IPS-18c (cell line): ENCODE measurements around the gene CARHSP1.

Experiments used
- H3K4me3 ChIP-seq: 2 replicates; pipeline ENCODE4 v1.7.0; 2013; ENCODE audit warnings: low read depth, mild to moderate bottlenecking, low read length, moderate library complexity; ENCODE audit not compliant: insufficient read depth
- H3K9me3 ChIP-seq: one replicate; pipeline ENCODE4 v1.6.1; 2013; ENCODE audit warnings: mild to moderate bottlenecking, low read length, moderate library complexity; ENCODE audit not compliant: control insufficient read depth, insufficient read depth

Gene CARHSP1

DNA sequence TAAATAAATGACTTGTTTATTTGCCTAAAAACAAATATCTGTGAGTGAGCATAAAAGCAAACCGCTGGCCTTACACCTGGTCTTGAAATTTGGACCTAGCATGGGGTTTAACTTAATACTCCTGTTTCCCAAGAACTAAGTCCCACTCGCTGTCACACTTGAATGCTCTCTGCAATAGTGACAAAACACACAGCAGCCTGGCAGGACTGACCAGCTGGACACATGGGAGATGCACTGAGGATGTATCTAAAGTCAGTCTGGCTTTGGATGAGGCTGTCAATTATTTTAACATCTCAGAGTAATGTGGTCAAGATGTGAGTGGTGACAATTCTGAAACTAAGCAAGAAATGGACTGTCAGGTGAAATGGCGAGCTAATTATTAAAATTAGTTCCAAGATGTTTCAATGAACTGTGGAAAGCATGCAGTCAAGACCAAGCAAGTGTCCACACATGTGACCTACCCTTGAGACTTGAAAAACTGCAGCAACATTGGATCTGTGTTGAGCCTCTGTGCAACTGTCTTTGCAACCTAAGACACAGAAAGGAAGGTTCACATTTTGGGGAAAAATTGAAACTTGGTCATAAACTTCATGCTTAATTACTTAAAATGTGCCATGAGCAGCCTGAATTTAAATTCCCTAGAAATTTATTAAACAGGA lies 30.0 kb upstream of the CARHSP1 start:
- Histone ChIP-seq H3K9me3 (no peaks in the 10 kb centered on the region), H3K4me3 (no peak overlapping the region)

DNA sequence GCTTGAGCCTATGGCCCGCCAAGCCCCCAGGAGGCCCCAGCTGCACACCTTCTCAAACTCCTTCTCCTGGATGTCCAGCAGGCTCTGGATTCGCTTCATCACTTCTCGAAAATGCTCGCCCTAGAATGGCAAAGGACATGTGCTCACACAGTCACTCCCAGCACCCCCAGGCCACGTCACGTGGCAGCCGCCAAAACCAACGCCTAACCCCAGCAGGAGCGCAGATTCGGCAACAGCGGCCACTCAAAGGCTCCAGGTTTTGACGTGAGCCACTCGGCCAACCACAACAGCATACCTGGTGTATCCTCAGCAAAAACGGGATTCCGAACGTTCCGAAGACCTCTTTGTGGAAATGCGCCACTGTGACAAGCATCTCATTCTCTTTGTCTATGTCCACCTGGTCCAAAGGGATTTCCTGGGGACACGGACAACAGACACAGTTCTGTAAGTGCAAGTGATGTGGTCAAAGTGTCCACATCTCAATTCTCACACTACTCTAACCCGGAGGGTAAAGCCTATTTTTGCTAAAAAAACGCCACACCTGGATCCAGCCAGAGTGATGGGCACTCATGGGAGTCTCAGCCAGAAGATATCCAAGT lies 26.0 kb upstream of the CARHSP1 start:
- H3K9me3 ChIP-seq = no peaks in the 10 kb centered on the region
- no peak overlapping the region for H3K4me3 ChIP-seq

DNA sequence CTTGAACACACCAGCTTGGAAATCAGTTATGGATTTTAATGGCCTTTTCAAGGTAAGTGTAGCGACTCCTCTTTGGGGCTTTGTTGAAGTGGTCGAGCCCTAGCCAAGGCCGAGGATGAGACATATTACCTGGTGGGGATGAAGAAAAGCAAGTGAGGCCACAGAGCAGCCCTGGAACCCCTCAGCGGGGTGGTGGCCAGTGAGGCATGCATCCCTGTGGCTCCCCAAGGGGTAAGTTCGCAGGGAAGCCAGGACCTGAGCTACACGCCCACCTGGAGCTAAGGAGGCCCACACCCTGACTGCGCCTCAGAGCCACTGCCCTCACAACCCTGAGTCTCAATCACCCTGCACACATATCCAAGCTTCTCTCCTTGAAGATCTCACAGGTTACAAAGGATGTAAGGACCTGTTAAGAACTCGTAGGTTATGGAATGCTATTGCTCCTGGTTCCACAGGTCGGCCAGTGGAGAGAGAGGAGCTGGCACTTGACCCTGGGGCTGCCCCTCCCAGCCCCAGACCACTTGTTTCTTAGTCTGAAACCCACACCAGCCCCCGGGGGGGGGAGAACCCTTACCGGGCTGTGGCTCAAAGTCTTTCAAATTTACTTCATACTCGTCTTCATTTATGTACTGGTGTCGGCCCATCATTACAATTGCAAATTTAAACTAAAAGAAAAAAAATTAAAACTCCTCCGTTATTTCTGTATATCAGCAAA lies 25.3 kb upstream of the CARHSP1 start:
- Histone ChIP-seq H3K4me3 (no peak overlapping the region), H3K9me3 (no peaks in the 10 kb centered on the region)

DNA sequence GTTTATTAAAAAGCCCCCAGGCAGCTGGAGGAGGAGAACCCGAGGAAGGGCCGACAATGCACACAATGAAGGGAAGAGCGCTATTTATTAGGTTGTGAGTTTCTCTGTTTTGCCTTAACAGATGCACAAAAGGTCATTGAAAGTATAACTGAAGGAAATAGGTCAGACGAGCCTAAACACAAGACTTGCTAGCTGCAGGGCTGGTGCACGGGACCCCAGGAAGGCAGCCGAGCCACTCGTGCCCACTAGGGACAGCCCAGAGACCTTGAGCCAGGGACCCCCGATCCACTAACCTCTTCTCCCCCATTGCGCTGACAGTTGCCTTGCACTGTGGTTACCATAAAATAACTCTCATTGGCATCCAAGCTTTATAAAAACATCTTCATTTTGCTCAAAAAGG lies 24.6 kb upstream of the CARHSP1 start:
- Histone ChIP-seq H3K9me3 (peaks cover 2% of the 10 kb centered on the region), H3K4me3 (no peak overlapping the region)

DNA sequence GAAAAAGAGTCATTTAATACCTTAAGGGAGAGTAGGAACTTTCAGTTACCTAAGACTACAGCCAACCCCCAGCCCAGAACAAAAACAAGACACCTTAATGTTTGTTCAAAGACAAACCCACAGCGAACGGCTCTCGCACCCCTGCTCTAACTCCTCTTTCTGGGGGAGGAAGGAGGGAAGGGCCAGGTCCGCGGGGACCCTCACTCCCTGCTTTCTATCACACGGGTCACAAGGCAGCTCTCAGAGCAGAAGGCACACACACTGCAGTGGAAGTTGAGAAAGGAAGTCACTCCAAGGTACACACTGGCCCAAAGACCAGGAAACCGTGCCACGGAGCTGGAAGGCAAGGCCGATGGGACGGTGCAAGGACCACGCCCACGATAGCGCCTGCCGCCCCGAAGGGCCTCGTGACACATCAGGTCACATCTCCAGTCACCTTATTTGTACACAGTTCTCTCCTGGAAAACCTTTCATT lies 23.3 kb upstream of the CARHSP1 start:
- peaks cover 2% of the 10 kb centered on the region for H3K9me3 ChIP-seq
- H3K4me3 ChIP-seq = no peak overlapping the region

DNA sequence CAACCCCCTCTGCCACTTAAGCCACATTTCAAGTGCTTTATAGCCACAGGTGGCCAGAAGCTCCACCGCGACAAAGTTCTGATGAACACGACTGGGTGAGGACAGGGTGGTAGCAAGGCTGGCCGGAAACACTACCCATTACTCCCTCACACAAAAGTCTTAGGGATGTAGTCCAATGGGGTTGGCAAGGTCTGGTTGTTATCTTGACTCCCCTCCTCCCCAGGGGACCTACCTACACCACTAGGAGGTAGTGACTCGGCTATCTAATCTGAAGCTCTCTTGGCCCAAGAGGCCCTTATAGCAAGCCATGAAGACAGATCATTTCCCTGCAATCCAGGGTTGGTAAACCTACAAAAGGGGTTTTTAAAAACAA lies 21.7 kb upstream of the CARHSP1 start:
- Histone ChIP-seq H3K9me3 (peaks cover 2% of the 10 kb centered on the region), H3K4me3 (no peak overlapping the region)

DNA sequence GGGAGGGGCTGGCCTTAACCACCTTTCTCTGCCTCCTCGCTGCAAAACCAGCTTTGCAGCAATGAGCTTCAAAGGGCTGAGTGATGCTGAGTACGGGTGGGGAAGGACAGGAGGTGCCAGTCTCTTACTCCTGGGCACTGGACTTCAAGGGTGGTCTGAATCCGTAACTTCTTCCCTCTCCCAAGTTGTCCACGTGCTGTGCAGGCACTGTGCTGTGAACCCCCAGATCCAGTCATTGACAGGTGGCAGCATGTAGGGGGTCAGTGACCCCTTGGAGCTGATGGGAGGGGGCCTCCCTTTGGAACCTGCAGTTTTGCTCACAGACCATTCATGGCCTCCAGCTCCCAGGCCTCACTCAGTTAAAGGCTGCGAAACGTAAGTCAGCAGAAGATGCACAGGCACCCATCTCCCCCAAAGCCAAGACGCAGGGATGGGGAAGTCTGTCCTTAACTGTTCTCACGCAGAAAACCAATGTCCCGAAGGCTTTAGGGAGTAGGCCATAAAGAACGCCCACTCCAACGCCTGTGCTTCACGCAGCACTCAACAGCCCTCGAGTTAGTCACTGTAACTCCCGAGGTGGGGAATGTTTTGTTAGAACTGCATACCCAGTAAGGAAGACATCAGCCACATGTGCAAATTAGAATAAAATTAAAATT lies 21.2 kb upstream of the CARHSP1 start:
- H3K9me3 ChIP-seq = peaks cover 2% of the 10 kb centered on the region
- H3K4me3 ChIP-seq = no peak overlapping the region

DNA sequence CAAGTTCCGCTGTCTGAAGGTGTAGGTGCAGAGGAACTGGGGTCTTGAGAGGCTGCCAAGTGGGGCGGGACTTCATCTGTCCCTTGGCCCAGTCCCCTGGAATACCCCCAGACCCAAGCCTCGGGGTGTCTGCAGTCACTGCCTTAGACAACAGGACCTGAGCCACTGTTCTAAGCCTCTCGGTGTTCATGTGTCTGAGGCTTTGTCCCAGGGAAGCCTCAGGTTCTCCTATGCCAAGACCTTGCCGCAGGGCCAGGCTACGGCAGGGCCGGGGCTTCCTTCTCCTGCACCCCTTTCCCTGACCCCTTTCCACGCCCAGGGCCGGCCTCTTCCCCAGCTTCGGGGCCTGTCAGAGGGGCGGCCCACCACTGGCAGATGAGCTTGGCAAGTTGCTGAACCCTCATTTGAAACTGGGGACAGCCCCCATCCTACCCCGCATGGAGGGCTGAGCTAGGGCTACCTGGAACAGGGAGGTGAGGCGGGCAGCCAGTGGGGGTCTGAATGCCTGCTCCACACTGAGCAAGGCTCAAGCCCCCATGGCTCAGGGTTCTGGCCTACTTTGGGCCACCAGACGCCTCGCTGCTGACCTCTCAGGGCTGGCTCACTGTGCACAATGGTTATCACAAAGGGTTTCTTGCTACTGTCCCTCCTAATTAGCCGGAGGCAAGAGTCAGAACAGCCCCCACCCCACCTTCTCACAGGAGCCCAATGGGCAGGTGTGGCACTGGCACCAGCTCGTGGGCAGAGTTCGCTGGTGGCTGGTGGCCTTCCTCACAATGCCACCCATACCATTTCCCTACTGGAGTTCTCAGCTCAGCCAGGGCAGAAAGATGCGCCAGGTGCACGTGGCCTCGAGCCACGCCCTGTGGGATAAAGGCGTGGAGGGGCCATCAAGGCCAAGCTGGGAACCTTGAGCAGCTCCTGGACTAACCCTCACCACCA lies 20.4 kb upstream of the CARHSP1 start:
- Histone ChIP-seq H3K4me3 (no peak overlapping the region), H3K9me3 (peaks cover 2% of the 10 kb centered on the region)

DNA sequence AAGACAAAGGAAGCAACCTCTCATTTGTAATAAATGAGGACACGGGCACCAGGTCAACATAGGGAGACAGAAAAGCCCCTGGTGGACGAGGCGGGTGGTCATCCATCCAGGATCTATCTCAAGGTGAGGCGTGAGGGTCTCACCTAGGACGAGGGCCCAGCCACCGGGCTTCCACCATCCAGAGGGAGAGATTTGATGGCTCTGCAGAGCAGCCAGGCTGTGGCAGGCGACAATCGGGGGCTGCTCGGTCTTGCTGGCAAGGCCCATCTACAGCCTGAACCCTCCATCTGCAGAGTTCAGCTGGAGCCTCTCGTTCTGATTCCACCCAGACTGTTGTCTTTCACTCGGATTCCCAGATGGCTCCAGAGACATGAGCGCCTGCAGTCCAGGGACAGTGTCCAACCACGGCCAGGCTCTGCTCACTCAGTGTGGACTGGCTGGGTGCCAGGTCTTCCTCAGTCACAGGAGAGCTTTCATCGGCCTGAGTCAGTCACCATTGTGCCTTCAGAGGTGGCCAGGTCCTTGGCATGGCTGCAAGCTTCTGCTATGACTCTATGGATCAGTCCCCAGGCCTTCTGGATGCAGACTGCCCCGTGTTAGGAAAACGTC lies 19.2 kb upstream of the CARHSP1 start:
- H3K9me3 ChIP-seq = peaks cover 2% of the 10 kb centered on the region
- H3K4me3 ChIP-seq = no peak overlapping the region

DNA sequence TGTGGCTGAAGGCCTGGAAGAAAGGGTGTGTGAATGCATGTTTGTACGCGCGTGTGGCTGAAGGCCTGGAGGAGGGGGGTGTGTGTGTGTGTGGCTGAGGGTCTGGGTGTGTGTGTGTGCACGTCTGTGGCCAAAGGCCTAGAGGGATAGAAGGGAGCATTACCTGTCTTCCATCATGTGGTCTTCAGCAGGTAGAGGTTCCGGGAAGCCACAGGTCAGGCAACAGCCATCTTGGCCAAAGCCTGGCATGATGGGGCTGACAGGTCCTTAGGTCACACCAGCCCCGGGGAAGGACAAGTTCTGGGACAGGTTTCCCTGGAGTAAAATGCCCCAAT lies 18.6 kb upstream of the CARHSP1 start:
- peaks cover 2% of the 10 kb centered on the region for H3K9me3 ChIP-seq
- H3K4me3 ChIP-seq = no peak overlapping the region

DNA sequence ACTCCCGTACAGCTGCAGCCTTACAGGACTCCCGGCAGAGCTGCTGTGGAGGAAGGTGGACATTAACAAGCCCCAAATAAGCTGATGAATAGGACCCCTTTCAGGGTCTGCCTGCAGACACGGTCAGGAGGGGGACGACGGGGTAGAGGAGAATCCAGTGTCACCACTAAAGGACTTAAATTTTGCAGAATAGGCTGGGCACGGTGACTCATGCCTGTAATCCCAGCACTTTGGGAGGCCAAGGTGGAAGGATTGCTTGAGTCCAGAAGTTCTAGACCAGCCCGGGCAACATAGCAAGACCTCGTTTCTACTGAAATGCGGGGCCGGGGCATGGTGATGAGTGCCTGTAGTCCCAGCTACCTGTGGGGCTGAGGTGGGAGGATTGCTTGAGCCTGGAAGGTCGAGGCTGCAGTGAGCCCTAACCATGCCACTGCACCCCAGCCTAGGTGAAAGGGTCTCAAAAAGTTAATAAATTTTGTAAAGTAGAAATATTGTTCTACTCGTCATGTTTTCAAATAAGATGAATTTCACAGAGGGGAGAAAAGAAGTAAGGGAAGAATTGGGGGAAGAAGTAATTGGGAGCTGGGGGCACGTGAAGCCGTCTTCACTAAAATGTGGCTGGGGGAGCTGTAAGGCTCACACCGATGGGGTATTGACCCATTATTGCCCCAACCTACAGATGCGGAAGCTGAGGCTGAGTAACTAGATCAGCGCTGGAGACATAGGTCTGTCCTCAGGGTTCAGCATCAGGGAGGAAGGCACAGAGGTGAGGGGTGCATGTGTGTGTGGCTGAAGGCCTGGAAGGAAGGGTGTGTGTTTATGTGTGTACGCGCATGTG lies 18.0 kb upstream of the CARHSP1 start:
- Histone ChIP-seq H3K9me3 (peaks cover 2% of the 10 kb centered on the region), H3K4me3 (no peak overlapping the region)

DNA sequence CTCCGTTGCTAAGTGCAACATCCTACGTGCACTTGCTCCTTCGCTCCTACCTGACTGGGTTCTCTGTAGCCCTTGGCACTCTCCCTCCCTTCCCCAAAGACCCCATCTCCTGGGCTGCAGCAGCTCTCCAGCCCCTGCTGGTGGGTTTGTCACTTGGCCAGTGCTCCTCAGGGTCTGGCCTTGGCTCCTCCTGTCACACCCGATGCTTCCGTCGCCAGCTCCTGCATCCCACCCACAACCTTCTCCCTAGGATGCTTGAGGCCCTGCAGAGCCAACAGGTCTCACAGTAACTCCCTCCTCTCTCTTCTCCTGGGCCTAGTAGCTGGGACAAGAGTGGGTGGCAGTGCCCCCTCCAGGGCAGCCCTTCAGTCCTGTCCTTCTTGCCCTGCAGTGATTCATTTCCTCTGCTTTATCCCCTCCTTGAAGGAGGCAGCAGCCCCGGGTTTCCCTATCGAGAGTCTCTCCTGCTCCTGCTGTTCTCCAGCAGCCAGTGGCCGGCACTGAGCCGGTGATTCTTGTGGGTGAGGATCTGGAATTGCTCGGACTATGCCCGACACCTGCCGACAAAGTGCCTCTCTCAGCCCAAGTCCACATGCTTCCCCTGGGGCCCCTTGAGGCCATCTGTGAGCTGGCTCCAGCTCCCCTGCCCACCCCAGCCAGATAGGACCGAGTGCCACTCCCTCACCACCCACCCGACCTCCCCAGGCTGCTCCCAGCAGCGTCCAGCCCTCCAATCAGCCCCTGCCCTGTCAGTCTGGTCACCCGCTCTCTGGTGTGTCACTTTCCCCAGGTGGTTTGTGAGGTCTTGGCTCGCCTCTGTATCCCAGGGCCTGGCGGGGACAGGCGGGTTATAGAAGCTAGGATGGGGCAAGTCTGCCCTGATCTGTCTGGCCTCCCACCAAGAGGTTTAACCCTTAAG lies 17.1 kb upstream of the CARHSP1 start:
- peaks cover 2% of the 10 kb centered on the region for H3K9me3 ChIP-seq
- no peak overlapping the region for H3K4me3 ChIP-seq

DNA sequence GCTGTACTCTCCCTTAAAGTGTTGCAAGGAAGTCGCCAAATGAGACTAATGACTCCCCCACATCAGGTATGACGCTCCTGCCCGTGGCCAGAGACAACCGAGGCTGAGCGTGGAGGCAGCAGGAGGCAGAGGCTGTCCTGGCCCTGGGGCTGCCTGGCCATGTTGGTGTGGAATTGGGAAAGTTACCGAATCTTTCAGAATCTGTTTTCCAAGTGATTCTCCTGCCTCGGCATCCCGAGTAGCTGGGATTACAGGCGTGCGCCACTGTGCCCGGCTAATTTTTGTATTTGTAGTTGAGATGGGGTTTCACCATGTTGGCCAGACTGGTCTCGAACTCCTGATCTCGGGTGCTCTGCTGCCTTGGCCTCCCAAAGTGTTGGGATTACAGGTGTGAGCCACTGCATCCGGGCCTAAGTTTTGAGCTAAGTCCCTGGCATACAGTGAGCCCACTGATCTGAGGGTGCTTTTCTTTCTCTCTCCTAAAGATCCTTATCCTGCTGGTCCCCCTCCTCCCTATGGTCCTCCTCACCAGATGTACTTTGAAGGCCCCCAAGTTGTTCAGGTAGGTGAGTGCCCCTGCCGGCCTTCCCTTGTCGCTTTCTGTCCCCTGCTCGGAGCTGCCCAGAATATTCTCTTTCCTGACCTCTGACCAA lies 14.0 kb upstream of the CARHSP1 start:
- Histone ChIP-seq H3K9me3 (no peaks in the 10 kb centered on the region), H3K4me3 (no peak overlapping the region)

DNA sequence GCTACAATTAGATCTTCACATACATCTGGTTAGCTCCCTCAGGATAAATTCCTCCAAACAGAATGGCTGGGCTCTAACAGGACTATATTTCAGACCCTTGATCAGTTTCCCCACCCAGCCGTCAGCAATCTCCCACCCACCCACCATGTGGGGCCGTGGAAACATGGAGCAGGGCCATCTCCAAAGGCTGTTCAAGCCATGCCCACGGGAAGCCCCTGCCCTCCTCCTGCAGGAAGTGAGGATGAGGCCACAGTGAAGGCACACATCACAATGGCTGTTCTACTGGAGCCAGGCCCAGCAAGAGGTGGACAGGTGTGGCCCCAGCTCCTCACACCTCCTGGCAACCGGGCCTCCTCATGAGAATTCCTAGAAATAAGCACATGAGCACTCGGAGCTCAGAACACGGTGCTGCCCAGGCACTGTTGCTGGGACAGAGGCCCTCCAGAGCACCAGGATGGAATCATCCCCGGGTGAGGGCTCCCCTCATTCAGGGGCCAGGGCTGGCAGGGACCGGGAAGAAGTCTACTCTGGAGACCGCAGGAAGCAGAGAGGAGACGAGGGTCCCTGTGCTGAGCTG lies 13.3 kb upstream of the CARHSP1 start, which contains the start of gene LITAFD:
Gene LITAFD (plus strand): TSS at position 311 of the 577 bp plus-strand sequence. CDS start 2,005 bp downstream, outside the sequence.
- no peaks in the 10 kb centered on the region for H3K9me3 ChIP-seq
- H3K4me3 ChIP-seq = no peak within 1 kb of the TSS
